Left renal cortex interstitium (tissue), 4 donors: ENCODE measurements around the gene SHB. TPM values are rescaled to one million over a fixed set of nuclear protein-coding genes. Genes with fewer than 3 reads are reported as not detected.

Experiments used
- DNase-seq, 4 donors: peaks; one replicate each; pipeline ENCODE4 v3.0.0-alpha.2; 2013; ENCODE audit warnings: low read depth in 4 of 4, low spot score in 2 of 4, missing footprints in 1 of 4
- polyA plus RNA-seq, 4 donors: library from polyadenylated mRNA; unstranded; fragments of 120-200 nt; gene quantifications; one replicate each; pipeline ENCODE4 v1.2.1, GENCODE V29; 2013; ENCODE audit not compliant: insufficient read length in 4 of 4

Gene SHB
- polyA plus RNA-seq, 4 donors, result 15.8 to 19.1 (median 18.5) TPM

- DNase-seq, result no peak
These were observed 144.5 kb downstream of the SHB start for GRCh38 chr9:37924538-37924937.

GRCh38 chr9:37923796-37924427, 145.1 kb downstream of the SHB start:
- no peak for DNase-seq

GRCh38 chr9:37923118-37923795, 145.8 kb downstream of the SHB start:
- no peak for DNase-seq

GRCh38 chr9:37922363-37923117, 146.5 kb downstream of the SHB start:
- no peak for DNase-seq

- no peak for DNase-seq
These were observed 147.3 kb downstream of the SHB start for GRCh38 chr9:37921546-37922300.

GRCh38 chr9:37921168-37921510, 147.9 kb downstream of the SHB start:
- no peak for DNase-seq

- no peak for DNase-seq
These were observed 148.4 kb downstream of the SHB start for GRCh38 chr9:37920471-37921167.

- no peak for DNase-seq
These were observed 149.1 kb downstream of the SHB start for GRCh38 chr9:37919956-37920335.

- no peak for DNase-seq
These were observed 149.6 kb downstream of the SHB start for GRCh38 chr9:37919246-37919955.

GRCh38 chr9:37918665-37919170, 150.3 kb downstream of the SHB start:
- DNase-seq, result no peak

GRCh38 chr9:37917801-37918664, 151.0 kb downstream of the SHB start:
- DNase-seq, result no peak

GRCh38 chr9:37917313-37917731, 151.7 kb downstream of the SHB start:
- DNase-seq, result no peak

- no peak for DNase-seq
These were observed 152.3 kb downstream of the SHB start for GRCh38 chr9:37916471-37917312.

- DNase-seq, result no peak
These were observed 153.0 kb downstream of the SHB start for GRCh38 chr9:37915911-37916470.

GRCh38 chr9:37914701-37915358, 154.2 kb downstream of the SHB start:
- no peak for DNase-seq

- no peak for DNase-seq
These were observed 154.9 kb downstream of the SHB start for GRCh38 chr9:37914154-37914551.
